Midbrain (tissue), 1 donor: ENCODE results near the gene SDR42E2.
"Not testable (repeated sequence)": the region's sequence is repeated elsewhere in the genome, so short reads cannot be mapped to it uniquely, and the experiment has no call there.

Experiments used
- DNase-seq: peaks from one replicate; lab custom pipeline; 2025; lab: John Stamatoyannopoulos, UW

Gene SDR42E2

GRCh38 chr16:22162656-22163009 is 327 bp downstream of the SDR42E2 start:
- DNase-seq: no peak

- no peak for DNase-seq
Measured at GRCh38 chr16:22163806-22164205, 1.5 kb downstream of the SDR42E2 start.

GRCh38 chr16:22164482-22164881 is 2.2 kb downstream of the SDR42E2 start:
- DNase-seq: no peak

GRCh38 chr16:22165508-22166285 is 3.4 kb downstream of the SDR42E2 start:
- no peak for DNase-seq

GRCh38 chr16:22171953-22172352 is 9.6 kb downstream of the SDR42E2 start:
- no peak for DNase-seq

- DNase-seq: not testable (repeated sequence)
Measured at GRCh38 chr16:22172642-22173041, 10.3 kb downstream of the SDR42E2 start.

- no peak for DNase-seq
Measured at GRCh38 chr16:22174642-22175041, 12.3 kb downstream of the SDR42E2 start.

GRCh38 chr16:22177968-22178930 is 15.9 kb downstream of the SDR42E2 start:
- DNase-seq: no peak

- no peak for DNase-seq
Measured at GRCh38 chr16:22181426-22181825, 19.1 kb downstream of the SDR42E2 start.

GRCh38 chr16:22181843-22182242 is 19.5 kb downstream of the SDR42E2 start:
- no peak for DNase-seq

GRCh38 chr16:22183335-22183734 is 21.0 kb downstream of the SDR42E2 start:
- DNase-seq: no peak

- no peak for DNase-seq
Measured at GRCh38 chr16:22183901-22184614, 21.8 kb downstream of the SDR42E2 start.

- no peak for DNase-seq
Measured at GRCh38 chr16:22184615-22184968, 22.3 kb downstream of the SDR42E2 start.

- DNase-seq: no peak
Measured at GRCh38 chr16:22186517-22186916, 24.2 kb downstream of the SDR42E2 start.

- no peak for DNase-seq
Measured at GRCh38 chr16:22188267-22188594, 25.9 kb downstream of the SDR42E2 start.

- peak; percentile 65 for DNase-seq
Measured at GRCh38 chr16:22188595-22189442, 26.5 kb downstream of the SDR42E2 start.

- DNase-seq: no peak
Measured at GRCh38 chr16:22189473-22190080, 27.3 kb downstream of the SDR42E2 start.

GRCh38 chr16:22190081-22190775 is 27.9 kb downstream of the SDR42E2 start:
- peak; percentile 100 for DNase-seq

- DNase-seq: peak; percentile 100
Measured at GRCh38 chr16:22190776-22191531, 28.6 kb downstream of the SDR42E2 start.
